Activated CD4-positive, alpha-beta T cell treated with anti-CD3 and anti-CD28 coated beads for 1 hour (primary cell): Measurements from ENCODE around the gene PTPRD.

Source experiments
- DNase-seq: peaks from one replicate; pipeline ENCODE4 v3.0.0-alpha.2; 2020

PTPRD gene

DNA sequence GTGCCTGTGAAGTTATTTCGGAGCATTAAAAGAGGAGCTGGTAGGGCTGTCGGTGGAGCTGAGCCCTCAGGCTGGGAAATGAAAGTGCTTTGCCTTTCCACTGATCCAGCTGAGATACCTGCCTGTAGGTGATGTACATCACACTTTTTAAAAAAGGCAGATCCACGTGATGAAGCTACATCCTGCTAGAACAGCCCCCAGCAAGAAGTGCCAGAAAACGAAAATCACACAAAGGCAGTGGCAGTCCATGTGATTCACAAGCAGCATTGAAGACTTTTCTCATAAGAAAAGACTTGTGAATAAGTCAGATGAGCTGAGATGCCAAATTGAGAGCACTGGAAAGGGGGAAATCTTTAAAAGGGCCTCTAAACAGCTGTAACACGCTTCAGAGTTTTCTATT is 765.1 kb downstream of the PTPRD start:
- no peak for DNase-seq

DNA sequence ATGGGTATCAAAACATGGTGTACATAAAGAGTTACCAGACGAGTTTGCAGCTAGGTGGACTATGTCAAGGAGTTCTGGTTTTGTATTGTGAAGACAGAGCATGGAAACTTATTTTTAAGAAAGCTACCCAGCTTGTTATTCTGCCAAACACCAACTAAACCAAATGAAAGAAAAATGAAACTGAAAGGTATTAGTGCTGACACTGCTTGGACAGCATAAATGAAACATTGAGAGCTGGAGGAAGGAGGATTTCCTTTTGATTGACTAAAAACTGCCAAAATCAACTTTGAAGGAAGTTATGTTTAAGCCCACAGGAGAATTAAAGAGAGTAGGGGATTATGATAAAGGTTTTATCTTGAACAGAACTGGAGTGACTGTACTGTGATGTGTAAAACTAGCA is 766.2 kb downstream of the PTPRD start:
- no peak for DNase-seq

DNA sequence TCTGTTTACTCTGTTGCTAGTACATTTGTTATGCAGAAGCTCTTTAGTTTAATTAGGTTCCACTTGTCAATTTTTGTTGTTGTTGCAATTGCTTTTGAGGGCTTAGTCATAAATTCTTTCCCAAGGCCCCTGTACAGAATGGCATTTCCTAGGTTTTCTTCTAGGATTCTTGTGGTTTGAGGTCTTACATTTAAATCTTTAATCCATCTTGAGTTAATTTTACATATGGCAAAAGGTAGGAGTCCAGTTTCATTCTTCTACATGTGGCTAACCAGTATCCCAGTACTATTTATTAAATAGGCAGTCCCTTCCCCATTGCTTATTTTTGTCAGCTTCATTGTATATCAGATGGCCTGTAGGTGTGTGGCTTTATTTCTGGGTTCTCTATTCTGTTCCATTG is 792.4 kb downstream of the PTPRD start:
- no peak for DNase-seq

DNA sequence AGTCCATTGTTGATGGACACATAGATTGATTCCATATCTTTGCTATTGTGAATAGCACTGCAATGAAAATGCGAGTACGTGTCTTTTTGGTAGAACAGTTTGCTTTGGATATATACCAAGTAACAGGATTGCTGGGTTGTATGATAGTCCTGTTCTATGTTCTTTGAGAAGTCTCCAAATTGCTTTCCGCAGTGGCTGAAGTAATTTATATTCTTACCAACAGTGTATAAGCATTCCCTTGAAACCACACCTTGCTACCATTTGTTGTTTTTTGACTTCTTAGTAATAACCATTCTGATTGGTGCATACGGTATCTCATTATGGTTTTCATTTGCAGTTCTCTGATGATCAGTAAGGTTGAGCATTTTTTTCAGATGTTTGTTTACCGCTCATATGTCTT is 792.9 kb downstream of the PTPRD start:
- no peak for DNase-seq

DNA sequence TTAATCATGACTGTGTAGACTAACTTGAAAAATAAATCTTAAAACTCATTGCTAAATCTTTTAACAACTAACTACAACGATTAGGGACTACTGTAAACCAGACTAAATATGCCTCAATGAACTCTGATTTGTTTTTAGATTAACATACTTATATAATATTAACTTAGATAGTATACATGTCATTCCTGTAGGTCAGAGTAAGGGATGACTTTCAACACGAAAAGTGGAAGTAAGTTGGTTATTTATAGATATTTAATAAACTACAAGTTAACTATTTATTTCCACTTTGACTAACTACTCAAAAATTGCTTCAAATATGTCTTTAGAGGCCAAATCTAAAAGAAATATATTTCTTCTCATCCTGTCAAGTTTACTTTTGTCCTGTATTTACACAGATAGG is 795.6 kb downstream of the PTPRD start:
- no peak for DNase-seq

DNA sequence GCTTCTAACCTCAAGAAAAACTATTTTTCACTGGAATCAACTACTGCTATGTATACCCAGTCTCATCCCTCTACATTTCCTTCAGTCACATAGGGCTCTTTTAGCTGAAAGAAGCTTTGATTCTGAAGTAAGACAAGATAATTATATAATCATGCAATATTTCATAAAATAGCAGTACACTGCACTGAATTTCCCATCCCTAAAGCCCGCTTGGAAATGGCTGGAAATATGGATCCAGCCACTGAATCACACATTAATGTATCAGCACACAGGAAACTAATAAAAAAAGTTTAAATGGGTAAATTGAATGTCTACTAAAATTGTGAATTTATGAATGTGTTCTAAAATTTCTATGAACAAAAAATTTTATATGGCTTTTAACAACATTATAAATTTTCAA is 808.7 kb downstream of the PTPRD start:
- DNase-seq = no peak

DNA sequence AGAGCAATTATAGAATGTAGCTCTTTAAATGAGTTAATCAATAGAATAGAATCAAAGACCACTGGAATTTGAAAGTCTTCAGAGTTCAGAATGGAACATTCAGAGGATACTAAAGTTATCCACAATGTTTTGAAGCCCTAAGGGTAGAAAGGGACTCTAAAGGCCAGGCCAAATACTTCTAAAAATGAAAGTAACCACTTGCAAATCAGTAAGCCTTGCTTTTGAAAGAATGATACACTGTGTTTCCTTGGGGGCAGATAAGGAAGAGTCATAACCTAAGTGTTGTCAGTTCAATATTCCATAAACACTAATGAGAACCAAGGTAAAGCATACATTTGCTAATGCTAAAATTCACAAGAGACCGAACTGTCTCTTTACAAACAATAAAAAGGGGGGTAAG is 813.5 kb downstream of the PTPRD start:
- no peak for DNase-seq

DNA sequence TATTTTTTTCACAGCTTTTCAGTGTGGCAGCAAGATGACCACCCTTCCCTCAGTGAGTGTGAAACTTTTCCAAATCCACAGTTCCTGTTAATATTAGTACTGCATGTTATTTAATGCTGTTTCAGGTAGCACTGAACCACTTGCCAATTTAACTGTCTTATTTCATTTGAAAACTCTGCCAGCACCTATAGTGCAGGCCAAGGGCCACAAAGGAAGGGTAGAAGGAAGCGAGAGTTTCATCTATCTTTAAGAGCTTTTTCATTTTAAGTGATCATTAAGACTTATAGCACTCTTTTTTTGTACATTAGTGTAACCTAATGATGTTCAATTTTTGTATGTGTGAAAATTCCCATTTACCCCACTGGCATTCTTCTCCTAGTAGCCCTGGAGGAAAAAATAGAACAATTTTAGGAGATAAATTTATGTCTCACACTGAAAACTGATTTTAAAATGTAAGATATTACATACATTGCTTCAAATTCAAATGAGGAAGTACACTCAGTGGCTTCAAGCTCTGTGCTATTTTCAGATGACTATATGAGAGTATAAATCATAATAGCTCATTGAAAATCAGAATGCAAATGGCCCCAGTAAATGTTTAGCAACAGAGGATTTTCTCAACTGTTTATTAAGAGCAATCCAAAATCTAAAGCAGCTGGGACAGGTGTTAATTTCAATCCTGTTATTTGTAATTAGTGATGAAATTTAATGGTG is 820.5 kb downstream of the PTPRD start:
- DNase-seq = no peak

DNA sequence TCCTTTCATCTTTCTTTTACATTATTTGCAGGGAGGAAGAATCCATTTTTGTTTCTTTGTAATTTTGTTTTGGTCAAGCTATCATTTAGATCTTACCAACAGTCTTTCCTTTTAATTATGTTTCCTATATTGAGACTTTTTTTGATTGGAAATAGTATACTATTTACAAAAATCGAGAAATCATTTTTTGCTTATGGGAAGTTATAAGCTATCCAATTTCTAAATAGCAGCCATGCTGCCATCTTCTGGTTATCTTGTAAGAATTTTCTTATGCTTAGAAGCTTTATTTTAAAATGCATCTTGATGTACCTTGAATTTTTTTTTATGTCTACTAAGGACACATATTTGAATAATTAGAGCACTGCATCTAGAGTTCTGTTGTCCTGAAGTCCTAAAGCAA is 821.2 kb downstream of the PTPRD start:
- DNase-seq = no peak

DNA sequence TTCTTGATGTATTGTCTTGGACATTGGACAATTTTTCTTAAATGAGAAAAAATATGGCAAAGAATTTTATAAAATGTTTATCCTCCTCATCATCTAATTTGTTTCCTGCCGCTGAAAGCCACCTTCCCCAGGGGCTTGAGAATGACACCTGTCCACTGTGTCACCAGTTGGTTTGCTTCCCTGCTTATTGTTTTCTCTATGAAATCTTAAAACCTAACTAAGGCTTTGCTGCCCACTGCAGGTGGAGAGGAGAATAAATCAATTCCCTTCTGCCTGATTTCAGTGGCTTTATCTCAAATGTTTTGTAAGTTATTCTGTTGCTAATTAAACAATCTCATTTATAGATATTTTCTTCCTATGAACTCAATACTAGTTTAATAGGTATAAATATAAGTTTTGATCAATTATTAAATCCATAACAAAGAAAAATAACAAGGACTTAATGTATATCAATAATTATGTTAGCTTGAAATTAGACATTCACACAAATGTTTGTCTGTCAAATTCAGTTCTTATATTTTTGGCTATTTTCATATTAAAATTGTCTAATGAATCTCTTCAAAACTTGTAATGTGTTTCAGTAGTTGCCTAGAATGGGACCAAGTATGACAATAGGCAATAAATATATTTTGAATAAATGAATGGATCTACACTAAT is 822.5 kb downstream of the PTPRD start:
- DNase-seq = no peak

DNA sequence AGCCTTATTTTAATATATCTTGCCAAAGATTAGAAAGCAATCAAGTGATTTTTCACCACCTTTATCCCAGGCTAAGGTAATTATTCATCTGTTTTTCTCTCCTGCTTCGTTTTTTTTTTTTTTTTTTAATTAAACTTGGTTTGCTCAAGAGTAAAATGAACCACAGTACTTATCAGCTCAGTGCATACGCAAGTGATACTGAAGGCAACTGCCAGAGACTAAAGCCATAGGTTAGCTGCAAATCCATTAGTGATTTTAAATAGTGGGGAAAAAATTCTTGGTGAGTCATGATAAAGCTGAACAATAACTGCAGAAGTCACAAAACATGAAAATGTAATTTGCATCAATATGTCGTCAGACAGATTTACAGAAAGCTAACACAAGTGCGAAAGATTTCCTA is 829.1 kb downstream of the PTPRD start:
- no peak for DNase-seq

DNA sequence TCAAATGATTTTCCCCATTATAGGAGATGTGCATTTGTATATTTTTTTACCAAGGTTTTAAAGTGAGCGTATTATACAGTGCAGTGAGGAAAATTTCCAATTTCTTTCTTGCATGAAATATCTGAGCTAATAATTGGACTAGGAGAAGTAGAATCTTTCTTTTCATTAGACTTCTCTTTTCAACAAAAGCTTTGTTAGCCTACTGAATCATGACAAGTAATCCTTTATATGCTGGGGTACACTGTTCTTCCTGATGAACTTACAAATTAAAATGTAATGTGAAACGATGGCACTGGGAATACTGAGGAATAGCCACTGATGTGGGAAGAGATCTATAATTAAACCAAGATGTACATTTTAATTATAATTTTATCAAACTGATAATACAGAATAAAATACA is 829.6 kb downstream of the PTPRD start:
- no peak for DNase-seq

DNA sequence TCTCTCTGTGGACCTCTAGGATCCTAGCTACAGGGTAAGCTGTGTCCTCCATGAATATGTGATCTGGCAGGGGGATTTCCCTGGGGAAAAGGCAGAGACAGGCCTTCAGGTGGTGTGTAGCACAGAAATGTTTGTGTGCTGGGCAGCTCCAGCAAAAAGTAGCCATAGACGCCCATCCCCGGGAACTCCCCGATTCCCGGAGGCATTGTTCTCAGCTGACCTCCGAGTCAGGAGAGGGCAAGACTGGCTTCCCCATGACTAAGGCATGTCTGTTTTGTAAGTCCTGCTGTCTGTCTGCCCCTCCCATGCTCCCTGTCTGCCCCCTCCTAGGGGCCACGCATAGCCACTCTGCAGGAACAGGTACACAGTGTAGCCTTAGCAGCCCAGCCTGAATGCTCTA is 834.5 kb downstream of the PTPRD start:
- DNase-seq = no peak

DNA sequence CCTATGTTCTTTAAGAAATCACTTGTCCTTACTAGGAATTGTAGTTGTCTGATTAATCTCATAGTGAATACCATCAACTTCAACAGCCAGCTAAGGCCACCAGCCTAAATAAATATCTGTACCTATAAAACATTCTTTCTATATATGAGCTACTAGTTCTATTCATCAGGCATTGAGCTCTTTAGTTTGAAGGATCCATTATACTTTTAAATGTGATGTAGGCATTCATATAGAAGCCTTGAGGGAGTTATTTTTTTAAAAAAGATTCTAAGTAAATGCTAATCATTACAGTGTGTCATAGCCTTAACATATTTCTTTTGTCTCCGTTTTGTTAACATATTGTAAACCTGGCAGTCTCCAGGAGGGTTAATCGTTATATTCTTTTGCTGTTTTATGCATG is 838.3 kb downstream of the PTPRD start:
- no peak for DNase-seq

DNA sequence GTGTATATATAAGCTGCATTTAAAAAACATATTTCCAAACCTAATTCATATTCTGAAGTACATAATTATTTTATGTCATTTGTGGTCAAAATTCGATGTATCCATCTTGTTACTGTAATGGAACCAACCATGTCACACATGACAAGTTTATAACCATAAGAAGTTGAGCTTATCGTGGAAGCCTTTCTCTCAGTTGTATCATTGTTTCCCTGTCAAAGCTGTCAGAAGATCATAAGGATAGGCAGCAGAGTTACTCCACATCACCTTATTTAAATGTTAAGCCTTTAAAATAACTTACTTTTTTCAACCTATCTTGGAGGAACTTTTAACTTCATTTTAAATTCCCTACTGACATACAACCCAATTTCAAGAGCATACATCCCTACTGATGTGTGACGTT is 841.5 kb downstream of the PTPRD start:
- no peak for DNase-seq

DNA sequence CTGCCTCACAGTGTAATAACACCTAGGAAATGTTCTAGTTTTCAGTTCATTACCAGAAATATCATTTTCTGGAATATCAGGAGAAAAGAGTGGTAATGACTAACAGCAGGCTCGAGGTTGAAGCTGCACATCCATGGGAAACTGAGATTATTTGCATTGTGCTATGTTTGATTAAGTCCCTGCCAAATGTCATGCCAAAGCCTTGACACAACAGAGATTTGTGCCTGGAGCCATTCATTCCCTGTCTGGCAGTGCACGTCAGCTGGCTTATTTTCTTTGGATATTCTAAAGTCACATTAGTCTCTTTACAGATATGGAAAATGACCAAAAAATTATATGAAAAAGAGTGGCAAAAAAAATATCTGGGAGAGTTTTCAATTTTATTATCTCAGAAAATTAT is 848.0 kb downstream of the PTPRD start:
- no peak for DNase-seq

DNA sequence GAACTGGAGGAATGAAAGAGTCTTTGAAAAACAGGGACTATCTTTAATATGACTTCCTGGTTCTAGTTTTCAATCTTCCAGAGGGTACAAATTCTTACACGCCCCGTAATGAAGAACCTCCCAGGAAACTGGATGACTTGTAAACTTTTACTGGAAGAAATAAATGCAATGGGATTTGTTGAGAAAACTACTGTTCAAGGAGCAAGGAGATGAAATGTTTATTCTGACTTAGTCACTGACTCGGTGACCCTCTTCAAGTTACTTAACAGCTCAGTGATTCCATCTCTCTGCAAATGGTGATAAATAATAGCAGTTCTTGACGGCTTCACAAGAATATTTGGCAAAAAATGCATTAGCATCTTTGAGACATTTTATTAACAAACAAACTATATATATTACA is 858.6 kb downstream of the PTPRD start:
- no peak for DNase-seq

DNA sequence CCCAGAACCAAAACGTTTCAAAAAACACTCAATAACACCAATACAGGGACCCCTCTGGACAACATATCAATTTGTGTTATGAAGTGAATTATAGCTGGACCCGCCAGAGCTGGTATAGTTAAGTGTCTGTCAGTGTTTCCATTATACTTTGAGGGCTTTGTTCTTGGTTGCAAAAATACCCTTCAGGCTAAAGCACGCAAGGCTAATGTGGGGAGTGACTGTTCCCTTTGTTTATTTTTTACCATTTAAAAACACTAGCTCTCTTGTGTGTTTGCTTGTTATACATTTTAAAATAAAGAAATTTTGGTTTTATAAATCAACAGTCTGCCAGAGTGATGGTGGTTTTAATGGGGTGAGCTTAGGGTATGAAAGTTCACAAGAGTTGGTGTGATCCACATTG is 859.5 kb downstream of the PTPRD start:
- DNase-seq = no peak

DNA sequence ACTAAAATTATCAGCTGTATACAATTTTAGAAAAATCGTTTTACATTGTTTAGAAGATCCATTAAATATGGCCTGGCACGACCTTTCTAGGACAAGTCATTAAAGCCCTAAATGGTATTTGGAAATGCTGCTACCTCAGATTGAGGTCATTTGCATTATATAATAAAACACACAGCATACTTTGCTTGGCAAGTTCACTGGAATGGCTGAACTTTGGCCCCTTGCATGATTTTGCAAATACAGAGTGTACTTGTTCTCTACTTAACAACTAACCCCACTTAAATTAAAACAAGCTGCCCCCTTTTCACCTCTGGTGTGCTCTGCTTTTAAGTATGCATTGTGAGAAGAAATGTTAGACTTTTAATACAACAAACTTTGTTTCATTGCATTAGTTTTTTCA is 860.1 kb downstream of the PTPRD start:
- DNase-seq = no peak

DNA sequence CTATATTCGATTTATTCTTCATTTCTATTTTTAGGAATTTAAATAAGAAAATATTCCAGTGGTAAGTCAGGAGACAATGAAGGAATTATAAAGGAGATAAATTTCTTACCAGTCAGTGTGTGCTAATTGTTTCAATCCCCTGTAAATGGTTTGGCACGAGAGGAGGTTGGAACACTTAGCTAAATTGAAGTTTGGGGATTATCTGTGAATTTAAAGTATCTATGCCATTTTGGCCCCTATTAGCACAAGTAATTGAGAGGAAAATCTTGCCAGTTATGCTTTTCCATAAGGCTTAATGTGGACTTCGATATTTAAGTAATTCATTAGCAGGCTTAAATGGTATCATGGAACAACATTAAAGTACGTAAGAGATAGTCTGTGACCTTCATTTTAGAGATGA is 860.8 kb downstream of the PTPRD start:
- no peak for DNase-seq

DNA sequence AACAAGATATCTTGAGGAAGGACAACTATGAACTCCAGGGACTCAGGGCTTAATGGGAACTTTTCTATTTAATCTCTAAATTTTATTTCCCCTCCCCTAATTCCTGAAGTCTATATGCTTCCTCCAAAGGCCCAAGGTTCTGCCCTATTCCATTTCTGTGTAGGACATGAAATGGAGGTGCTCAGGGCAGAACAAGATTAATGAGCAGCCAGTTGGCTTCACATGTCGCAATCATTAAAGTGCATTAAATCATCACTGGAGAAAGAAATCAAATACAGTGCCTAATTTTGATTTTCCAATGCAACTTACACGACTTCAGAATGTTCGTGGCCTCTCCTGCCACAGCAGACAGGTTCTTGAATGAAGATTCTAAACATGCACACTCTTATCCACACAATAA is 862.1 kb downstream of the PTPRD start:
- no peak for DNase-seq

DNA sequence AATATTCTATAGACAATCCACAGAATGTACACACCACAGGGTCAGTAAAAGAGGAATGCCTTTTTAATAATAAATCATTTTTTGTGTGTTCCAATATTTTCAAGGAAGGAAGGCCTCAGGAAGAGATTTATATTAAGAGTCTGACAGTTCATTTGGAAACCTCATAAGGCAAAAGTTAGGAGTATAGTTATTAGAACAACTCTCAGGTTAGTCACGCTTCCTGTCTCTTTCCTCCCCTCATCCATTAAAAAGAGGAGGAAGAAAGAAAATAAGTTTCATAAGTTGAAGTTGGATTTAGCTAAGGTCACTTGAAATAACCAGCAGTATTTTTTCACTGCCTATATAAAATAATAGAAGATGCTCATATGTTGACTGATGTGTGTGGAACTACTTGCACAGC is 863.2 kb downstream of the PTPRD start:
- no peak for DNase-seq

DNA sequence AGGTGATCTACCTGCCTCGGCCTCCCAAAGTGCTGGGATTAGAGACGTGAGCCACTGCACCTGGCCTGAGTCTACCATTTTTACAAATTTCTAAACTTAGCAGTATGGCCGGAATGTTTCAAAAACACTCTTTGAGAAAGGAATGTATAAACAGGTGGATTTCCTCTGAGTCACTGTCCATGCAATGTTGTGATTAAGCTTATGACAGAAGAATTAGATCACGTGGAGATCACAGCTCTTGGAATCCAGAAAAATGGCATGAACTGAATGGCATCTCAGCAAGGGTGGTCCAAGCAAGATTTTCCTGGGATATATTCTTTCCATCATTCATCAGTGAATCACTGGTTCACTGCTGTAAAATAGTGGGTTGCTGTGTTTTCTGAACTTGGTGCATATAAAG is 865.0 kb downstream of the PTPRD start:
- DNase-seq = no peak

DNA sequence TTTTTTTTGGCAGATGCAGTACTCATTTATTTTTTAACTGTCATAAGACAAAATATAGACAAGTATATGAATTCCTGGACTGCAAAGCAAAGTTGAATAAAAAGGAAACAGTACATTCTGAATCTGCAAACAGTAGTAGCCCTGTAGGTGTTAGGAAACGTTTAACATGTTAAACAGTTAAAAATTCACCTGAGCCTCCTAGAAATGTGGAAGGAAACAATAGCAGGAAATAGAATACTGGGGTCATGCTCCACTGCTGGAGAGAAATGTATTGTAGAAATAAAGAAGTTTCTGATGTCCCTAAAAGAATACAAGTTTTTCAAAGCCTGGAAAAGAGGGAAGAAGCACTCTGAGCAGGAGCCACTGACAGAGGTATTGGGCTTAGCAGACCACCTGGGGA is 866.0 kb downstream of the PTPRD start:
- no peak for DNase-seq

DNA sequence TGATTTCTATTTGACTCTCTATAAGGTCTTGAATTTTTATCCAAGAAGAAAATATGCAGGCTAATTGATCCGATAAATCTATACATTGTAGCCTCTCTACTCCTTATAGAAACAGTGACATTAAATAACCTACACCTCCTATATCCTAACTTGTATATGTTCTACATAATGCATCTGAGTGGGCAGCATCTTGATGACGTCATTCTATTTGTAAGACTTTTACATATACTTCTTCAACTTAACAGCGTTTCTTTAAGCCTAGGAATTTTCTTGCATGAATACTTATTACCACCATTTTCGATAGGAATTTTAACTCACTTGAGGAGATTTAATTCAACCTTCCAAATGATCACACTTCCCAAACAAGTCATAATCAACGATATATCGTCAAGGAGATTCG is 869.0 kb downstream of the PTPRD start:
- no peak for DNase-seq
